RWPE2 (cell line): Measurements from ENCODE around the gene BCAS1.

Source experiments
- ATAC-seq: fragments of 200-7000 bp; cut with Tn5 transposase; 3 replicates; pipeline ENCODE4 v1.9.1; 2021; ENCODE audit warnings: low read depth
- DNase-seq: peaks from one replicate; pipeline ENCODE4 v3.0.0-alpha.2; 2020; ENCODE audit warnings: low spot score
- H3K27ac ChIP-seq: fragments of 450-650 bp; 2 replicates; pipeline ENCODE4 v1.5.1; 2017; ENCODE audit warnings: mild to moderate bottlenecking; ENCODE audit not compliant: poor library complexity, severe bottlenecking
- H3K27me3 ChIP-seq: fragments of 250-450 bp; sonication (Bioruptor Pico); 2 replicates; pipeline ENCODE4 v1.5.1; 2021; ENCODE audit warnings: mild to moderate bottlenecking, moderate library complexity; ENCODE audit not compliant: insufficient read depth, poor library complexity, severe bottlenecking
- H3K36me3 ChIP-seq: fragments of 250-450 bp; sonication (Bioruptor Pico); 2 replicates; pipeline ENCODE4 v1.5.1; 2020; ENCODE audit warnings: low read depth, mild to moderate bottlenecking, moderate library complexity
- H3K4me1 ChIP-seq: fragments of 250-450 bp; sonication (Bioruptor Pico); 2 replicates; pipeline ENCODE4 v1.5.1; 2021; ENCODE audit warnings: mild to moderate bottlenecking, moderate library complexity; ENCODE audit not compliant: insufficient read depth, poor library complexity, severe bottlenecking
- H3K4me3 ChIP-seq: fragments of 250-450 bp; sonication (Bioruptor Pico); 2 replicates; pipeline ENCODE4 v1.5.1; 2021; ENCODE audit warnings: mild to moderate bottlenecking, moderate library complexity; ENCODE audit not compliant: severe bottlenecking
- H3K9me3 ChIP-seq: fragments of 250-450 bp; sonication (Bioruptor Pico); 2 replicates; pipeline ENCODE4 v1.5.1; 2021; ENCODE audit warnings: mild to moderate bottlenecking, moderate library complexity; ENCODE audit not compliant: severe bottlenecking
- TF ChIP-seq, protein P1 (sequence below): fragments of 450-650 bp; IDR thresholded peaks from one replicate; pipeline ENCODE4 v1.5.1; 2017; ENCODE audit warnings: mild to moderate bottlenecking, moderate library complexity; ENCODE audit not compliant: poor library complexity, severe bottlenecking

Gene BCAS1

DNA sequence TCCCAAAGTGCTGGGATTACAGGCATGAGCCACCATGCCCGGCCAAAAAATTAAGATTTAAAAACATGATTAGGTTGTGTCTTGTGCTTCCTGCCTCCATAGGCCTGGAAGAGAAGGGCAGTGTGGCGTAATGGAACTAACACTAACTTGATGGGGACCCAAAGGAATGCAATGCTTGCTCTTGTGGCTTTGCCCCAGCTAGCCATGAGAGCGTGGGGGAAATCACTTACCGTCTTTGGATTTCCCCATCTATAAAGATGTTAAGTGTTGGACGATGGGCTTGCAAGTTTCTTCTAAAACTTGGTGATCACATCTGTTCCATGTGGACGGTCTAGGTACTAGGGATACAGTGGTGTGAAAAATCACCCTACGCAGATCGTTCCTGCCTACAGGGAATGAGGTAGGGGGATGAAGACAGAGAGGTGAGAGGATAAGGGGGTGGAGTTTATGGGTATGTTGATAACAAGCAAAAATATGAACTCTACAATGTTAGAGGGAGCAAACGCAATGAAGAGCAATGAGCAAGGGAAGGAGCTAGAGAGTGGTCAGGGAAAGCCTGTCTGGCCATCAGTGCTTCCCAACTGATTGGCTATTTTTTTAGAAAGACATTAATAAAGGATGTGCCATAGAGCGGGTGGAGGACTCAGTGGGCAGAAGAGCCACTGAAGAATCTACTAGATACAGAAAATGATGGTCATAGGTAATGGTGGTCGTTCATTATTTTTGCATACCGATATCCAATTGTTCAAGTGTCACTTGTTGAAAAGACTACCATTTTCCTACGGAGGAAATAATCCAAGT lies 165.2 kb downstream of the BCAS1 start:
- TF ChIP-seq, protein P1, sequence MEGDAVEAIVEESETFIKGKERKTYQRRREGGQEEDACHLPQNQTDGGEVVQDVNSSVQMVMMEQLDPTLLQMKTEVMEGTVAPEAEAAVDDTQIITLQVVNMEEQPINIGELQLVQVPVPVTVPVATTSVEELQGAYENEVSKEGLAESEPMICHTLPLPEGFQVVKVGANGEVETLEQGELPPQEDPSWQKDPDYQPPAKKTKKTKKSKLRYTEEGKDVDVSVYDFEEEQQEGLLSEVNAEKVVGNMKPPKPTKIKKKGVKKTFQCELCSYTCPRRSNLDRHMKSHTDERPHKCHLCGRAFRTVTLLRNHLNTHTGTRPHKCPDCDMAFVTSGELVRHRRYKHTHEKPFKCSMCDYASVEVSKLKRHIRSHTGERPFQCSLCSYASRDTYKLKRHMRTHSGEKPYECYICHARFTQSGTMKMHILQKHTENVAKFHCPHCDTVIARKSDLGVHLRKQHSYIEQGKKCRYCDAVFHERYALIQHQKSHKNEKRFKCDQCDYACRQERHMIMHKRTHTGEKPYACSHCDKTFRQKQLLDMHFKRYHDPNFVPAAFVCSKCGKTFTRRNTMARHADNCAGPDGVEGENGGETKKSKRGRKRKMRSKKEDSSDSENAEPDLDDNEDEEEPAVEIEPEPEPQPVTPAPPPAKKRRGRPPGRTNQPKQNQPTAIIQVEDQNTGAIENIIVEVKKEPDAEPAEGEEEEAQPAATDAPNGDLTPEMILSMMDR: no peak
- Histone ChIP-seq H3K27me3 (no peaks in the 10 kb centered on the region), H3K27ac (peak overlapping the region; percentile 91), H3K4me1 (peaks cover 54% of the 10 kb centered on the region), H3K36me3 (no peaks in the 10 kb centered on the region), H3K9me3 (no peaks in the 10 kb centered on the region), H3K4me3 (no peak overlapping the region)
- no peak for DNase-seq
- no peak for ATAC-seq

DNA sequence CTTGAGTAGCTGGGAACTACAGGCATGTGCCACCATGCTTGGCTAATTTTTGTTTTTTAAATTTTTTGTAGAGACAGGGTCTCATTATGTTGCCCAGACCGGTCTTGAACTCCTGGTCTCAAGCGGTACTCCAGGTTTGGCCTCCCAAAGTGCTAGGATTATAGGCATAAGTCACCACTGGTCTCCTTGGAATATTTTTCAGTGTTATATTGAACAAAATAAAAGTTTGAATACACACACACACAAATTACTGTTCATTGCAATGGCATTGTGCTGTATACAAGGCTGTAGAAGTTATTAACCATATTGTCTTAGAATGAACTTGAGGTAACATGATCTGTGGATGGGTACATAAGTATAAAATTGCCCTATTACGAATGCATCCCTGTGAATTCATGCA lies 166.1 kb downstream of the BCAS1 start:
- Histone ChIP-seq H3K4me3 (no peak overlapping the region), H3K27ac (peak overlapping the region; percentile 97), H3K36me3 (no peaks in the 10 kb centered on the region), H3K27me3 (no peaks in the 10 kb centered on the region), H3K9me3 (no peaks in the 10 kb centered on the region), H3K4me1 (peaks cover 64% of the 10 kb centered on the region)
- TF ChIP-seq, protein P1: no peak
- DNase-seq: no peak
- no peak for ATAC-seq

DNA sequence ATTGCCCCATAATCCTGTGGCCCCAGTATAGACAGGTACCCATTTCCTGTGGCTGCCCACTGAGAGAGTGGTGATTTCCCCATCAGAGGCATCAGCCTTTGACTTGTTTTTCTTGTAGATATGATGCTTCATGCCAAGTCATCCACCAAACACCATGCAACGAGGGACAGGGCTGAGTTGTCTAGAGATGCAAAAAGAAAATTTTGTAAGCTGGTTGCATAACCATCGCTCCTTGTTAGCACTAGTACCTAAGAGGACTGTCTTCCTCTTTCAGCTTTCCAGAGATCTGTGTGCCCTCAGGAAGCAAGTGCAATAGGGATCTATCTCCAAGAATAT lies 166.8 kb downstream of the BCAS1 start:
- no peaks in the 10 kb centered on the region for H3K27me3 ChIP-seq
- peaks cover 69% of the 10 kb centered on the region for H3K4me1 ChIP-seq
- H3K27ac ChIP-seq: peak overlapping the region; percentile 97
- ATAC-seq (peak; percentile 12), DNase-seq (no peak)
- no peak overlapping the region for H3K4me3 ChIP-seq
- no peaks in the 10 kb centered on the region for H3K36me3 ChIP-seq
- H3K9me3 ChIP-seq: no peaks in the 10 kb centered on the region
- TF ChIP-seq, protein P1: no peak

DNA sequence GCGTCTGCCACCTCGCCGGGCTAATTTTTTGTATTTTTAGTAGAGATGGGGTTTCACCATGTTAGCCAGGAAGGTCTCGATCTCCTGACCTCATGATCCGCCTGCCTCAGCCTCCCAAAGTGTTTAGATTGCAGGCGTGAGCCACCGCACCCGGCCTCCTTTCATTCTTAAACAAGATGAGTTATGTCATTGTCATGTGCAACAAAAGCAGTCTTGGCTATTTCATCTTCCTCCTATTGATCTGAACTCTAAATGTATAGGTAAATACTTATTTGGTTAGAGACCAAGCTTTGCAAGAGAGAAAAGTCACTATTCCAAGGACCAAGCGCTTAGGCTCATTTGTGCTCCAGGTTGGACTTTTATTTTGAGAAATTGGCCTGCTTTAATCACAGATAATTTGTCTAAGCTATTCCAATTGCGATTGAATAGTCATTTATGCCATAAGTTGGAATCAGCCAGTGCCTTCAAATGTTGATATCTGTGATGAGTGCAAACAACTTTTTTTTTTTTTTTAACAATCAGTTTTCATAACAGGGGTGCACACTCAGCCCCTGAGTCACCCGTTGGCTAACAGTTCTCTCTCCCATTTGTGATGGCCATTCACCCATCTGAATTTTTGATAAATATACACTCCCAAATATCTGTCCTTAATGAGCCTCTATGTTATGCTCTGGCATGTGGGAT lies 167.3 kb downstream of the BCAS1 start:
- H3K9me3 ChIP-seq: no peaks in the 10 kb centered on the region
- ATAC-seq (no peak), DNase-seq (no peak)
- peaks cover 69% of the 10 kb centered on the region for H3K4me1 ChIP-seq
- no peak overlapping the region for H3K4me3 ChIP-seq
- peak overlapping the region; percentile 97 for H3K27ac ChIP-seq
- H3K36me3 ChIP-seq: no peaks in the 10 kb centered on the region
- TF ChIP-seq, protein P1: no peak
- no peaks in the 10 kb centered on the region for H3K27me3 ChIP-seq
